Smooth muscle cell (in vitro differentiated cells): ENCODE measurements around the gene ADIPOR1. TPM values are rescaled to one million over a fixed set of nuclear protein-coding genes. Genes with fewer than 3 reads are reported as not detected.

ENCODE experiments used
- DNase-seq: peaks from one replicate; lab custom pipeline; 2025; ENCODE audit not compliant: unreplicated experiment; lab: John Stamatoyannopoulos, UW
- H2AFZ ChIP-seq: fragments of 200-600 bp; sonication (generic); 2 replicates; pipeline ENCODE4 v1.6.0; 2016; ENCODE audit warnings: antibody characterized with exemption, low read depth, mild to moderate bottlenecking
- H3F3A ChIP-seq: fragments of 200-600 bp; sonication (generic); 2 replicates; pipeline ENCODE4 v1.6.0; 2017; ENCODE audit warnings: antibody characterized with exemption, low read depth
- H3K27ac ChIP-seq: fragments of 200-600 bp; sonication (generic); 2 replicates; pipeline ENCODE4 v1.5.1; 2016; ENCODE audit warnings: low read depth, mild to moderate bottlenecking
- H3K27me3 ChIP-seq: fragments of 200-600 bp; sonication (generic); 2 replicates; pipeline ENCODE4 v1.6.1; 2016; ENCODE audit warnings: low read depth, mild to moderate bottlenecking
- H3K36me3 ChIP-seq: fragments of 200-600 bp; sonication (generic); 2 replicates; pipeline ENCODE4 v1.5.1; 2016; ENCODE audit warnings: low read depth
- H3K4me1 ChIP-seq: fragments of 200-600 bp; sonication (generic); 2 replicates; pipeline ENCODE4 v1.5.1; 2016; ENCODE audit warnings: low read depth
- H3K4me2 ChIP-seq: fragments of 200-600 bp; sonication (generic); 2 replicates; pipeline ENCODE4 v1.6.0; 2016; ENCODE audit warnings: mild to moderate bottlenecking
- H3K4me3 ChIP-seq: fragments of 200-600 bp; sonication (generic); 2 replicates; pipeline ENCODE4 v1.5.1; 2016; ENCODE audit warnings: mild to moderate bottlenecking
- H3K79me2 ChIP-seq: fragments of 200-600 bp; sonication (generic); 2 replicates; pipeline ENCODE4 v1.6.0; 2016; ENCODE audit warnings: low read depth, mild to moderate bottlenecking
- H3K9ac ChIP-seq: fragments of 200-600 bp; sonication (generic); 2 replicates; pipeline ENCODE4 v1.6.0; 2016; ENCODE audit warnings: low read depth
- H3K9me3 ChIP-seq: fragments of 200-600 bp; sonication (generic); replicated peaks from 2 replicates; pipeline ENCODE4 v1.5.1; 2016; ENCODE audit warnings: low read depth
- H4K20me1 ChIP-seq: fragments of 200-600 bp; sonication (generic); 2 replicates; pipeline ENCODE4 v1.6.0; 2016; ENCODE audit warnings: low read depth
- WGBS: methylation state at CpG from one replicate; pipeline ENCODE4 v1.1.7; 2016; ENCODE audit warnings: low lambda C conversion rate; 5-methylcytosine and 5-hydroxymethylcytosine counted together
- polyA plus RNA-seq: library from polyadenylated mRNA; unstranded; fragments of >200 nt; fragmentation: Nextera tagmentation; extraction: Ambion mirVana; gene quantifications from 2 replicates; pipeline ENCODE4 v1.2.1, GENCODE V29; 2016
- total RNA-seq: library from RNA; depleted of rRNA; stranded (reverse); fragments of >200 nt; gene quantifications from 2 replicates; pipeline ENCODE4 v1.2.3, GENCODE V29; 2014
- TF ChIP-seq, protein P1 (sequence below): fragments of 200-600 bp; sonication (generic); IDR thresholded peaks from 2 replicates; pipeline ENCODE4 v1.5.1; 2017; ENCODE audit warnings: borderline replicate concordance, mild to moderate bottlenecking, antibody characterized with exemption; ENCODE audit not compliant: insufficient read depth, poor library complexity, severe bottlenecking

Gene ADIPOR1
- total and polyA plus RNA-seq, 2 experiments from 2014 or later: 132 to 146 TPM

DNA sequence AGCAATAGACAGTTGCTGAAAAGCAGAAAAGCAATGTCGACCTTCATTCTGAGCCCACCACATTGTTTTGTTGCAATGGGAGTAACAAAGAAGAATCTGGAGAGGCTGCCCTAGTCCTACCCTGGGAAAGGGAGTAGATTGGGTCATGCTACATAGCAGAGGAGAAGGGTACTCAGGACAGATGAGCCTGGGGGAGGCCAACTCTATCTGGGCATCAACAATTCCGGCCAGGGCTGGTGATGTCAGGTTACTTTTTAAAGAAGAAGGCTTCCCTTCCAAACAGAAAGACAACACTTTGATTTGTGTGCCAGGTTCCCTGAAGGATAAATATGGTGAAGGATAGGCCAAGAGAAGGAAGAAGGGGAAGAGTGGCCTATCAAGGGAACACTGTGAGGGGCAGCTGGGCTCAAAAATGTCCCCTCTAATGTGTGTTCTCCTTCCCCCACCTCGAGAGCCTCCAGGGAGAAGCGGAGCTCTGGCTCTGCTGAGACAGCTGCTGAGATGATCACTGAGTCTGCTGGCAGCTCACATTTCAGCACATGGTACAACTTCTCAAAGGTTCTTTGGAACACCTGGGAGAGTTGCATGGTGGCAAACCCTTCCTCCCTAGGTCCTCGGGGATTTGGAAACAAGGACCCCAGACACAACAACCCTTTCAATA lies 3.2 kb upstream of the ADIPOR1 start:
- H3K27me3 ChIP-seq: no peaks in the 10 kb centered on the region
- no peaks in the 10 kb centered on the region for H3K36me3 ChIP-seq
- 92% methylated on average over 5 of the region's 5 CpGs for WGBS
- no peak overlapping the region for H3K4me3 ChIP-seq
- TF ChIP-seq, protein P1, sequence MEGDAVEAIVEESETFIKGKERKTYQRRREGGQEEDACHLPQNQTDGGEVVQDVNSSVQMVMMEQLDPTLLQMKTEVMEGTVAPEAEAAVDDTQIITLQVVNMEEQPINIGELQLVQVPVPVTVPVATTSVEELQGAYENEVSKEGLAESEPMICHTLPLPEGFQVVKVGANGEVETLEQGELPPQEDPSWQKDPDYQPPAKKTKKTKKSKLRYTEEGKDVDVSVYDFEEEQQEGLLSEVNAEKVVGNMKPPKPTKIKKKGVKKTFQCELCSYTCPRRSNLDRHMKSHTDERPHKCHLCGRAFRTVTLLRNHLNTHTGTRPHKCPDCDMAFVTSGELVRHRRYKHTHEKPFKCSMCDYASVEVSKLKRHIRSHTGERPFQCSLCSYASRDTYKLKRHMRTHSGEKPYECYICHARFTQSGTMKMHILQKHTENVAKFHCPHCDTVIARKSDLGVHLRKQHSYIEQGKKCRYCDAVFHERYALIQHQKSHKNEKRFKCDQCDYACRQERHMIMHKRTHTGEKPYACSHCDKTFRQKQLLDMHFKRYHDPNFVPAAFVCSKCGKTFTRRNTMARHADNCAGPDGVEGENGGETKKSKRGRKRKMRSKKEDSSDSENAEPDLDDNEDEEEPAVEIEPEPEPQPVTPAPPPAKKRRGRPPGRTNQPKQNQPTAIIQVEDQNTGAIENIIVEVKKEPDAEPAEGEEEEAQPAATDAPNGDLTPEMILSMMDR: no peak
- peaks cover 17% of the 10 kb centered on the region for H3K79me2 ChIP-seq
- no peak overlapping the region for H2AFZ ChIP-seq
- H3K9me3 ChIP-seq: no peaks in the 10 kb centered on the region
- H4K20me1 ChIP-seq: peaks cover 12% of the 10 kb centered on the region
- DNase-seq: no peak
- H3F3A ChIP-seq: no peaks in the 10 kb centered on the region
- no peak overlapping the region for H3K4me2 ChIP-seq
- no peak overlapping the region for H3K9ac ChIP-seq
- H3K27ac ChIP-seq: no peak overlapping the region
- peaks cover 13% of the 10 kb centered on the region for H3K4me1 ChIP-seq

DNA sequence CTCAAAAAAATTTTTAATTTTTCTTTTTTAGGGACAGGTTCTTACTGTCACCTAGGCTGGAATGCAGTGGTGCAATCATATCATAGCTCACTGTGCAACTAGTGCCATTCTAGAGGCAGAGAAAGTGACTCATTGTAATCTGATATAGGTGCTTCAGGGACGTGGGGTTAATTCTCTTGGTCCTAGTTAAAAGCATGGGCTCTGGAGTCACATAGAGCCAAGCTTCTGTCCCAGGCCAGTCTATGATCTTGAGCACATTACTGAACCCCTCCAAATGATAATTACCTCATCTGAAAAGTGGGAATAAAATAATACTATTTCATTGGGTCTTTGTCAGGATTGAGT lies 1.1 kb upstream of the ADIPOR1 start:
- Histone ChIP-seq H3K4me1 (peaks cover 13% of the 10 kb centered on the region), H3K4me3 (no peak overlapping the region), H3F3A (no peaks in the 10 kb centered on the region), H3K27ac (peak overlapping the region; percentile 69), H4K20me1 (peaks cover 33% of the 10 kb centered on the region), H3K4me2 (no peak overlapping the region), H3K9me3 (no peaks in the 10 kb centered on the region), H3K9ac (no peak overlapping the region), H2AFZ (no peak overlapping the region), H3K79me2 (peaks cover 38% of the 10 kb centered on the region), H3K27me3 (no peaks in the 10 kb centered on the region), H3K36me3 (no peaks in the 10 kb centered on the region)
- WGBS: 18% methylated on average over 1 of the region's 1 CpG
- no peak for DNase-seq
- TF ChIP-seq, protein P1: no peak

DNA sequence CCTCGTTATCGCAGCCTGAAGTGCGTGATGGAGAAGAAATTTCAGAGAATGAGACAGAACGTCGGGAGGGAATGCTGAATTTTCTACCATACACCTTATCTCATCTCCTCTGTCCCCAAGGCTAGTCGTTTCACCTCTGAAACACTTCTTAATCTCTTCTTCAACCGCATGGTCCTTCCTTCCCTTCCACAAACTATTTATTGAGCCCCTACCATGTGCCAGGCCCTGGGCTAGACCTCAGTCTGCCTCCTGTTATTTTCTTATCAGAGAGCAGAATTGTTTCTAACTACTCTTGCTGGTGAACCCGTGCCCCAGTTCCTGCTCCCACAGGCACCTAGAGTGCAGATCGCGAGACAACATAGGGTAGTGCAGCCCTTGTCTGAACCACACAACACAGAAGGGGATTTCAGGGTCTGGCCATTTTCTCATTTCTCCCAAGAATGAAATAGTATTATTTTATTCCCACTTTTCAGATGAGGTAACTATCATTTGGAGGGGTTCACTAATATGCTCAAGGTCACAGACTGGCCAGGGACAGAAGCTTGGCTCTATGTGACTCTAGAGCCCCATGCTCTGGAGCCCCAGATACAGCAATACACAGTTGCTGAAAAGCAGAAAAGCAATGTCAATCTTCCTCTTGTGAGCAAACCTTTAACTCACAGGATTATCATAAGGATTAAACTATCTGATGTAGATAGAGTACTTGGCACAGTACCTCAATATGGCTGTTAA lies 598 bp upstream of the ADIPOR1 start:
- Histone ChIP-seq H3K79me2 (peaks cover 42% of the 10 kb centered on the region), H3K27me3 (no peaks in the 10 kb centered on the region), H3K9me3 (no peaks in the 10 kb centered on the region), H3F3A (no peaks in the 10 kb centered on the region), H3K4me3 (peak overlapping the region; percentile 96), H3K4me1 (peaks cover 13% of the 10 kb centered on the region), H3K27ac (peak overlapping the region; percentile 69), H3K9ac (peak overlapping the region; percentile 68), H4K20me1 (peaks cover 39% of the 10 kb centered on the region), H2AFZ (peak overlapping the region; percentile 89), H3K36me3 (no peaks in the 10 kb centered on the region), H3K4me2 (peak overlapping the region; percentile 97)
- no peak for DNase-seq
- TF ChIP-seq, protein P1: no peak
- WGBS: 8% methylated on average over 10 of the region's 10 CpGs
